NB4 (cell line): ENCODE results near the gene KCNG4.
"Not testable (repeated sequence)": the region's sequence is repeated elsewhere in the genome, so short reads cannot be mapped to it uniquely, and the experiment has no call there.

Experiments used
- DNase-seq: peaks from one replicate; pipeline ENCODE4 v3.0.0; 2010; ENCODE audit warnings: low read depth
- H3K4me3 ChIP-seq: one replicate; pipeline ENCODE4 v1.5.1; 2011; ENCODE audit warnings: mild to moderate bottlenecking, low read depth, low read length, moderate library complexity
- MYC ChIP-seq: IDR thresholded peaks from 2 replicates; pipeline ENCODE4 v1.6.1; 2011; ENCODE audit warnings: low read depth, low read length
- POLR2A ChIP-seq: IDR thresholded peaks from 2 replicates; pipeline ENCODE4 v1.6.1; 2011; ENCODE audit warnings: mild to moderate bottlenecking; ENCODE audit not compliant: insufficient read length; ENCODE audit errors: extremely low read depth
- TF ChIP-seq, protein P1 (sequence below): IDR thresholded peaks from one replicate; pipeline ENCODE4 v1.5.1; 2012; ENCODE audit warnings: low read depth, low read length
- TF ChIP-seq, protein P2 (sequence below): IDR thresholded peaks from 2 replicates; pipeline ENCODE4 v1.6.1; 2011; ENCODE audit warnings: low read depth, low read length

Gene KCNG4

DNA sequence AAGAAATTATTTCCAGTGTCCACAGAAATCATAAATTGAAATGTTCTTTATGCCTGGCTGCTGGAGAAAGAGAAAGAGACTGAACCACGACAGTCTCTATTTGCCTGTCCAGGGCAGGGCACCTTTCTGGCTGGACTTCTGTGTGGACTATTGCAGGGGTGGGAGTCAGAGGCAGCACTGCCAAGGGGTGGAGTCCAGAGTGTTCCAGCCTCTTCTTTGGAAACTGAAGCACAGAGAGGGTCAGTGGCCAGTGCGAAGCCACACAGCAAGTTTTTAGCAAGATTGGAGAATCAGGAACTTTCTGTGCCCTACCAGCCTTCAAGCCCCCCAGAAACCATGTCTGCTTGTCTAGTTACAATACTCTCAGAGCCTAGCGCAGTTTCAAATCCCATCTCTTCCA is 15.3 kb downstream of the KCNG4 start:
- TF ChIP-seq MYC (no peak), POLR2A (no peak)
- TF ChIP-seq, protein P1, sequence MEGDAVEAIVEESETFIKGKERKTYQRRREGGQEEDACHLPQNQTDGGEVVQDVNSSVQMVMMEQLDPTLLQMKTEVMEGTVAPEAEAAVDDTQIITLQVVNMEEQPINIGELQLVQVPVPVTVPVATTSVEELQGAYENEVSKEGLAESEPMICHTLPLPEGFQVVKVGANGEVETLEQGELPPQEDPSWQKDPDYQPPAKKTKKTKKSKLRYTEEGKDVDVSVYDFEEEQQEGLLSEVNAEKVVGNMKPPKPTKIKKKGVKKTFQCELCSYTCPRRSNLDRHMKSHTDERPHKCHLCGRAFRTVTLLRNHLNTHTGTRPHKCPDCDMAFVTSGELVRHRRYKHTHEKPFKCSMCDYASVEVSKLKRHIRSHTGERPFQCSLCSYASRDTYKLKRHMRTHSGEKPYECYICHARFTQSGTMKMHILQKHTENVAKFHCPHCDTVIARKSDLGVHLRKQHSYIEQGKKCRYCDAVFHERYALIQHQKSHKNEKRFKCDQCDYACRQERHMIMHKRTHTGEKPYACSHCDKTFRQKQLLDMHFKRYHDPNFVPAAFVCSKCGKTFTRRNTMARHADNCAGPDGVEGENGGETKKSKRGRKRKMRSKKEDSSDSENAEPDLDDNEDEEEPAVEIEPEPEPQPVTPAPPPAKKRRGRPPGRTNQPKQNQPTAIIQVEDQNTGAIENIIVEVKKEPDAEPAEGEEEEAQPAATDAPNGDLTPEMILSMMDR: no peak
- TF ChIP-seq, protein P2, sequence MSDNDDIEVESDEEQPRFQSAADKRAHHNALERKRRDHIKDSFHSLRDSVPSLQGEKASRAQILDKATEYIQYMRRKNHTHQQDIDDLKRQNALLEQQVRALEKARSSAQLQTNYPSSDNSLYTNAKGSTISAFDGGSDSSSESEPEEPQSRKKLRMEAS: no peak
- H3K4me3 ChIP-seq: no peak overlapping the region
- DNase-seq: no peak

DNA sequence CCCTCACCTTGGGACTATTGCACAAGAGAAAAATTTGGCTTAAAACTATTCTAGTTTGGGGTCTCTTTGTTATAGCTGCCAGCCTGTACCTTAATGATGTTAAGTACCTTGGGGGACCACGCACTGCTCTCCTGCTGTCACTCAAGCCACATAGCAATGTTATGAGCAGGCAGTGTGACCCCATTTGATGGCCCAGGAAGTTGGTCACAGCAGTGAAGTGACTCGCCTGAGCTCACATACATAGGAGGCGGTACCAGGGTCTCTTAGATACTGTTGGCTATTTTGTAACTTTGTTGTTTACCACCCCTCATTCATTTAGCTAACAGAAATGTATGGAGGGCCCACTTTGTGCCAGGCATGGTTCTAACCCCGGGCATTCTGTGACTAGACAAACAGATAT is 16.4 kb downstream of the KCNG4 start:
- H3K4me3 ChIP-seq: no peak overlapping the region
- DNase-seq: peak; percentile 30
- TF ChIP-seq, protein P2: no peak
- TF ChIP-seq, protein P1: no peak
- TF ChIP-seq POLR2A: no peak
- TF ChIP-seq MYC: no peak

DNA sequence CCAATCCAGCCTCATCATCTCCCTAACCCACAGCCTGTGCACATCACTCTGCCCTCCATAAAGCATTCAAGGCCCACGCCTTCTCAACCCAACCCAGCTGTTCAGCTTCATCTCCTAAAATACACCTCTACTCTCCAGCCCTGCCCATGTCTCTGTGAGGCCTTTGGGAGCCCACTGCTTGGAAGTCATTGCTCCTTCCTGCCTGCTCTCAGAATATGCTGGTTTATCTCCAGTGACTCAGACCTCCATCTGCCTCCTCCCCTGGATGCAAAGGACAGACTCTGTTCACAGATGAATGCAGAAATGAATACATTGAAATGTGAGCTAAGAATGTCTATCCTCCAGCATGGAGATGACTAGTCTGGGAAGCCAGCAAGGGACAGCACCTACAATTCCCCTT is 19.0 kb downstream of the KCNG4 start:
- TF ChIP-seq, protein P2: no peak
- TF ChIP-seq POLR2A (no peak), MYC (no peak)
- TF ChIP-seq, protein P1: no peak
- no peak for DNase-seq

DNA sequence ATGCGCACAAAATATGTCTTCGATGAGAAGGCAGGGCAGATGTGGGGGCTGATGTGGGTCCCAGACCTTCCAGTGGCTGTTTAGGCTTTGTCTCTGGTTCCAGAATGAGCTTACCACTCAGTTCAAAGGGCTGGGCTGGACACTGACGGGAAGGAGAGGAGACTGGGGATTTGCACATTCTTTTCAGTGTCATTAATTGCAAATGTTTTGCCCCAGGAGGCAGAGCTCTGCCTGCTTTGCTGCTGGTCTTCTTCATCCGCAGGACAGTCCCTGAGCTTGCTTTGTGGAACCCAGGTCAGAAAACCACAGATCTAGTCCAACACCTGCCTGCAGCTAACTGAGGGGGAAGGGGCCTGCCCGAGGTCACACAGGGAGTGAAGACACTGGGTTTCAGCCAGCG is 20.9 kb downstream of the KCNG4 start:
- no peak for DNase-seq

More for the DNA sequence above, 19.0 kb downstream of the KCNG4 start:
- no peak overlapping the region for H3K4me3 ChIP-seq

DNA sequence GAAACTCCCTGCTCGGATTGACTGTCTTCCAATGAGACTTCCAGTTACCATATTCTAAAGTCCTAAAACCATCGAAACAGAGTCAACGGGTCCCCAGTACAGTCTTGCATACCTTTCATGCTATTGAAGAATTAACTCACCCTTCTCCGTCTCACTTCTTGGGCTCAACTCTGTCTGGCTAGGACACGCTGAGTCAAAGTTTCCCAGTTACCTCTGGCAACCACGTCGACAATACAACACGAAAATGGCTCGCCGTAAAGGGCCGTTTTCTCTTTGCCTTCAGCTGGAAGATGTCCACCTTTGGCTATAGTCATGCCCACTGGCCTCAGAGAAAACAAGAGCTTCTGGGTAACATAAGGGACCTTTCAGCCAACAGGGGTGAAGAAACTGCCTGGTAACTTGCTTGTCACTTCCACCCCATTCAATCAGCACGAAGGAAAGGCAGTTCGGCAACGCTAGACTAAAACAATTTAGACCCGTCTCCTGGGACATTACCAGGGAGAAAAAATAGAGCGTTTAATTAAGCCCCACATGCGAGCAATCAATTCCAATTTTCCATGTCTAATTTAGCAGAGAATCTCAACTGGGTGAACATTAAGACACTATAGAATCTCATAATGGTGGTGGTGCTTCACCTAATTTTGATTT is 21.5 kb downstream of the KCNG4 start:
- DNase-seq: no peak
- no peak overlapping the region for H3K4me3 ChIP-seq
- TF ChIP-seq POLR2A (no peak), MYC (no peak)
- TF ChIP-seq, protein P1: no peak
- TF ChIP-seq, protein P2: no peak

More for the DNA sequence above, 20.9 kb downstream of the KCNG4 start:
- TF ChIP-seq MYC: no peak
- TF ChIP-seq, protein P1: no peak
- TF ChIP-seq POLR2A: no peak
- TF ChIP-seq, protein P2: no peak
- H3K4me3 ChIP-seq: no peak overlapping the region

DNA sequence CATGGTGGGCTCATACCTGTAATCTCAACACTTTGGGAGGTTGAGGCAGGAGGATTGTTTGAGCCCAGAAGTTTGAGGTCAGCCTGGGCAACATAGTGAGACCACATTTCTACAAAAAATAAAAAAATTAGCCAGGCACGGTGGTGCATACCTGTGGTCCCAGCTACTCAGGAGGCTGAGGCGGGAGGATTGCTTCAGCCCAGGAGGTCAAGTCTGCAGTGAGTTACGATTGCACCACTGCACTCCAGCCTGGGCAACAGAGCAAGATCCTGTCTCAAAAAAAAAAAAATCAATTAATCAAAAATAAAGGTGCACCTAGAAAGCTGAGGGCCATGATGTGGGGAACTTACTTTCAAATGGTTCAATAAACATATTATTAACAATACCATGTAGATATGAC is 23.7 kb downstream of the KCNG4 start:
- not testable (repeated sequence) for H3K4me3 ChIP-seq, DNase-seq
